ENCODE results near the gene NAV1.

The NAV1 gene

DNA sequence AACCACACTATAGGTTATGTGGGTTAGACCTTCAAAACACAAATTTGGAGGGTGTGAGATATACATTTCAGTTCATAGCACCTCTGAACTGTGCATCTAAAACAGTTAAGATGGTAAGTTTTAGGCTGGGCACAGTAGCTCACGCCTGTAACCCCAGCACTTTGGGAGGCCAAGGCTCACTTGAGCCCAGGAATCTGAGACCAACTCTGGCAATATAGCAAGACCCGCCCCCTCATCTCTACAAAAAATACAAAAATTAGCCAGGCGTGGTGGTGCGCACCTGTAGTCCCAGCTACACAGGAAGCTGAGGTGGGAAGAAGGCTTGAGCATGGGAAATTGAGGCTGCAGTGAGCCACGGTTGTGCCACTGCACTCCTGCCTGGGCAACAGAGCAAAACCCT is 47.9 kb downstream of the NAV1 start:
- DNase-seq (ENCODE audit: low spot score) = no peak

DNA sequence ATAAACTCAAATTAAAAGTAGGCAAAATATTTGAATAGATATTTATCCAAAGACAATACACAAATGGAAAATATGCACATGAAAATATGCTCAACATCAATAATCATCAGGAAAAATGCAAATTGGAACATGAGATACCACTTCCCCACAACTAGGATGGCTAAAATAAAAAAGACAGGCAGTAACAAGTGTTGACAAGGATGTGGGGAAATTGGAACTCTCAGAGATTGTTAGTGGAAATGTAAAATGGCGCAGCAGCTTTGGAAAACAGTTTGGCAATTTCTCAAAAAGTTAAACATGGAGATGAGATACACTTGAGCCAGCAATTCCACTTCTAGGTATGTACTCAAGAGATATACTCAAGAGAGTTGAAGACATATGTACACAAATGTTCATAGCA is 48.8 kb downstream of the NAV1 start:
- DNase-seq (ENCODE audit: low spot score) = no peak

Measured in iPS-NIHi11 (cell line).